Measurements from ENCODE around the gene CCDC88C.
"Not testable (repeated sequence)": the region's sequence is repeated elsewhere in the genome, so short reads cannot be mapped to it uniquely, and the experiment has no call there.

The CCDC88C gene

GRCh38 chr14:91284791-91285548 is 132.7 kb downstream of the CCDC88C start:
- DNase-seq, result peak; percentile 43

- peak; percentile 65 for DNase-seq
Measured at GRCh38 chr14:91284146-91284790, 133.4 kb downstream of the CCDC88C start.

- DNase-seq, result no peak
Measured at GRCh38 chr14:91283666-91284065, 134.0 kb downstream of the CCDC88C start.

GRCh38 chr14:91282954-91283645 is 134.5 kb downstream of the CCDC88C start:
- DNase-seq, result no peak

GRCh38 chr14:91281346-91281745 is 136.3 kb downstream of the CCDC88C start:
- DNase-seq, result no peak

GRCh38 chr14:91280129-91280528 is 137.5 kb downstream of the CCDC88C start:
- peak; percentile 92 for DNase-seq

GRCh38 chr14:91279354-91279753 is 138.3 kb downstream of the CCDC88C start:
- peak; percentile 51 for DNase-seq

GRCh38 chr14:91278383-91278715 is 139.3 kb downstream of the CCDC88C start:
- no peak for DNase-seq

- peak; percentile 78 for DNase-seq
Measured at GRCh38 chr14:91277546-91278382, 139.9 kb downstream of the CCDC88C start.

- no peak for DNase-seq
Measured at GRCh38 chr14:91274796-91275195, 142.8 kb downstream of the CCDC88C start.

GRCh38 chr14:91273885-91274273 is 143.7 kb downstream of the CCDC88C start:
- peak; percentile 38 for DNase-seq

- no peak for DNase-seq
Measured at GRCh38 chr14:91273273-91273884, 144.2 kb downstream of the CCDC88C start.

- DNase-seq, result no peak
Measured at GRCh38 chr14:91272341-91273272, 145.0 kb downstream of the CCDC88C start.

- no peak for DNase-seq
Measured at GRCh38 chr14:91271639-91272038, 146.0 kb downstream of the CCDC88C start.

- no peak for DNase-seq
Measured at GRCh38 chr14:91270619-91271018, 147.0 kb downstream of the CCDC88C start.

- DNase-seq, result no peak
Measured at GRCh38 chr14:91270188-91270587, 147.4 kb downstream of the CCDC88C start.

- no peak for DNase-seq
Measured at GRCh38 chr14:91269076-91269991, 148.3 kb downstream of the CCDC88C start.

- DNase-seq, result no peak
Measured at GRCh38 chr14:91267965-91268437, 149.6 kb downstream of the CCDC88C start.

- not testable (repeated sequence) for DNase-seq
Measured at GRCh38 chr14:91266276-91266675, 151.3 kb downstream of the CCDC88C start.

GRCh38 chr14:91265404-91265803 is 152.2 kb downstream of the CCDC88C start:
- no peak for DNase-seq

All from DMS79 treated with DMSO at 0.1 percent for 48 hours (cell line).